Epithelial cell of esophagus (primary cell): Measurements from ENCODE around the gene RNF214.

Experiments used
- DNase-seq: peaks from one replicate; pipeline ENCODE4 v3.0.0; 2010; ENCODE audit warnings: low read depth
- H3K4me3 ChIP-seq: 2 replicates; pipeline ENCODE4 v1.5.1; 2011; ENCODE audit warnings: mild to moderate bottlenecking, low read length, control low read depth
- CTCF ChIP-seq: IDR thresholded peaks from 2 replicates; pipeline ENCODE4 v1.5.1; 2011; ENCODE audit warnings: low read depth, mild to moderate bottlenecking, low read length, control low read depth, inconsistent platforms; ENCODE audit not compliant: insufficient read depth; ENCODE audit errors: missing control alignments

RNF214 gene

GRCh38 chr11:117210620-117211019, 21.9 kb upstream of the RNF214 start:
- TF ChIP-seq CTCF = no peak
- H3K4me3 ChIP-seq = no peak overlapping the region
- no peak for DNase-seq

GRCh38 chr11:117212697-117213355, 19.6 kb upstream of the RNF214 start:
- no peak for DNase-seq
- TF ChIP-seq CTCF = no peak
- H3K4me3 ChIP-seq = no peak overlapping the region

GRCh38 chr11:117214404-117215110, 17.9 kb upstream of the RNF214 start:
- no peak overlapping the region for H3K4me3 ChIP-seq
- no peak for DNase-seq
- no peak for TF ChIP-seq CTCF

GRCh38 chr11:117217141-117218084, 15.1 kb upstream of the RNF214 start:
- DNase-seq = no peak
- H3K4me3 ChIP-seq = no peak overlapping the region
- no peak for TF ChIP-seq CTCF

- no peak for TF ChIP-seq CTCF
- no peak for DNase-seq
- H3K4me3 ChIP-seq = no peak overlapping the region
Observed at GRCh38 chr11:117218133-117218915, 14.1 kb upstream of the RNF214 start.

- no peak for TF ChIP-seq CTCF
- no peak overlapping the region for H3K4me3 ChIP-seq
- no peak for DNase-seq
Observed at GRCh38 chr11:117219001-117219400, 13.5 kb upstream of the RNF214 start.
